AG10803 (cell line): ENCODE data around the gene TMEM81.

Experiments used
- DNase-seq: peaks from one replicate; pipeline ENCODE4 v3.0.0; 2010; ENCODE audit warnings: low read depth
- H3K4me3 ChIP-seq: 2 replicates; pipeline ENCODE4 v1.5.1; 2011; ENCODE audit warnings: mild to moderate bottlenecking, low read length, control low read depth
- CTCF ChIP-seq: conservative IDR thresholded peaks from 2 replicates; pipeline ENCODE4 v1.5.1; 2011; ENCODE audit warnings: mild to moderate bottlenecking, low read length, control low read depth, inconsistent platforms

TMEM81 gene

GRCh38 chr1:205102404-205102803 lies 18.1 kb upstream of the TMEM81 start:
- no peak for DNase-seq
- TF ChIP-seq CTCF, result no peak
- no peak overlapping the region for H3K4me3 ChIP-seq

- no peak for TF ChIP-seq CTCF
- no peak for DNase-seq
- H3K4me3 ChIP-seq, result no peak overlapping the region
Observed at GRCh38 chr1:205098242-205098641, 14.0 kb upstream of the TMEM81 start.

- DNase-seq, result no peak
- H3K4me3 ChIP-seq, result no peak overlapping the region
- TF ChIP-seq CTCF, result no peak
Observed at GRCh38 chr1:205095422-205095821, 11.2 kb upstream of the TMEM81 start.

- TF ChIP-seq CTCF, result no peak
- DNase-seq, result peak; percentile 48
- no peak overlapping the region for H3K4me3 ChIP-seq
Observed at GRCh38 chr1:205091043-205091740, 6.9 kb upstream of the TMEM81 start.

- no peak overlapping the region for H3K4me3 ChIP-seq
- TF ChIP-seq CTCF, result no peak
- peak; percentile 35 for DNase-seq
Observed at GRCh38 chr1:205088341-205088740, 4.1 kb upstream of the TMEM81 start.

GRCh38 chr1:205082431-205082830 lies 1.8 kb downstream of the TMEM81 start:
- no peak for TF ChIP-seq CTCF
- no peak for DNase-seq
- H3K4me3 ChIP-seq, result no peak overlapping the region

GRCh38 chr1:205077934-205078311 lies 6.3 kb downstream of the TMEM81 start:
- H3K4me3 ChIP-seq, result no peak overlapping the region
- DNase-seq, result peak; percentile 35
- no peak for TF ChIP-seq CTCF
